GM23338 (cell line): ENCODE data around the gene KLHL5. TPM values are rescaled to one million over a fixed set of nuclear protein-coding genes. Genes with fewer than 3 reads are reported as not detected.
A peak's percentile ranks its signal among the peaks of the same experiment; 100 is the strongest.

Experiments used
- ATAC-seq: fragments of 200-7000 bp; cut with Tn5 transposase; 3 replicates; pipeline ENCODE4 v1.9.1; 2020
- DNase-seq: peaks from one replicate; pipeline ENCODE4 v3.0.0-alpha.2; 2015; ENCODE audit warnings: low spot score
- H2AFZ ChIP-seq: fragments of 200-600 bp; sonication (generic); 2 replicates; pipeline ENCODE4 v1.8.0; 2016; ENCODE audit warnings: antibody characterized with exemption, mild to moderate bottlenecking, moderate library complexity
- H3F3A ChIP-seq: fragments of 200-600 bp; sonication (generic); replicated peaks from 2 replicates; pipeline ENCODE4 v1.8.0; 2017; ENCODE audit warnings: antibody characterized with exemption, mixed run types, low read depth
- H3K27ac ChIP-seq: fragments of 200-600 bp; sonication (generic); 2 replicates; pipeline ENCODE4 v1.6.1; 2016; ENCODE audit warnings: low read depth
- H3K27me3 ChIP-seq: fragments of 200-600 bp; sonication (generic); 2 replicates; pipeline ENCODE4 v1.8.0; 2016; ENCODE audit warnings: mild to moderate bottlenecking, mixed run types, moderate library complexity; ENCODE audit not compliant: insufficient read depth
- H3K36me3 ChIP-seq: fragments of 200-600 bp; sonication (generic); 2 replicates; pipeline ENCODE4 v1.8.0; 2016; ENCODE audit warnings: mild to moderate bottlenecking; ENCODE audit not compliant: insufficient read depth
- H3K4me1 ChIP-seq: fragments of 200-600 bp; sonication (generic); 2 replicates; pipeline ENCODE4 v1.8.0; 2016; ENCODE audit warnings: mild to moderate bottlenecking, moderate library complexity; ENCODE audit not compliant: insufficient read depth
- H3K4me2 ChIP-seq: fragments of 200-600 bp; sonication (generic); 2 replicates; pipeline ENCODE4 v1.7.1; 2017; ENCODE audit warnings: mixed run types
- H3K4me3 ChIP-seq: fragments of 200-600 bp; sonication (generic); 2 replicates; pipeline ENCODE4 v1.6.1; 2016; ENCODE audit warnings: mixed run types
- H3K79me2 ChIP-seq: fragments of 200-600 bp; sonication (generic); replicated peaks from 2 replicates; pipeline ENCODE4 v1.8.0; 2017; ENCODE audit warnings: mild to moderate bottlenecking; ENCODE audit not compliant: insufficient read depth
- H3K9me2 ChIP-seq: fragments of 200-600 bp; sonication (generic); 2 replicates; pipeline ENCODE4 v1.8.0; 2017; ENCODE audit not compliant: insufficient read depth
- H4K20me1 ChIP-seq: fragments of 200-600 bp; sonication (generic); replicated peaks from 2 replicates; pipeline ENCODE4 v1.8.0; 2017; ENCODE audit warnings: mild to moderate bottlenecking; ENCODE audit not compliant: insufficient read depth
- H3K27ac Mint-ChIP-seq: 2 replicates; pipeline ENCODE4 v1.8.0; 2020; ENCODE audit warnings: inconsistent platforms, mild to moderate bottlenecking, moderate library complexity, mixed read lengths
- H3K27me3 Mint-ChIP-seq: 3 replicates; pipeline ENCODE4 v1.8.0; 2022; ENCODE audit warnings: low read depth, mild to moderate bottlenecking, moderate library complexity, mixed read lengths, inconsistent platforms; ENCODE audit not compliant: insufficient read depth, poor library complexity
- H3K36me3 Mint-ChIP-seq: 3 replicates; pipeline ENCODE4 v1.8.0; 2021; ENCODE audit warnings: low read depth, mild to moderate bottlenecking, inconsistent platforms, moderate library complexity, mixed read lengths
- H3K4me1 Mint-ChIP-seq: 3 replicates; pipeline ENCODE4 v1.8.0; 2020; ENCODE audit warnings: mild to moderate bottlenecking, inconsistent platforms, mixed read lengths
- H3K4me3 Mint-ChIP-seq: 3 replicates; pipeline ENCODE4 v1.8.0; 2021; ENCODE audit warnings: moderate library complexity, mild to moderate bottlenecking, inconsistent platforms, mixed read lengths
- H3K9me3 Mint-ChIP-seq: 3 replicates; pipeline ENCODE4 v1.8.0; 2020; ENCODE audit warnings: moderate library complexity, mild to moderate bottlenecking, inconsistent platforms, mixed read lengths
- CREB1 ChIP-seq: fragments of 250-450 bp; sonication (Bioruptor Pico); IDR thresholded peaks from 2 replicates; pipeline ENCODE4 v1.5.0; 2020; ENCODE audit warnings: low read depth, mild to moderate bottlenecking, moderate library complexity
- EZH2 ChIP-seq: fragments of 200-600 bp; sonication (generic); IDR thresholded peaks from one replicate; pipeline ENCODE4 v1.8.0; 2017; ENCODE audit warnings: antibody characterized with exemption, mild to moderate bottlenecking, low read depth; ENCODE audit not compliant: unreplicated experiment
- EZH2phosphoT487 ChIP-seq: fragments of 200-600 bp; sonication (generic); IDR thresholded peaks from one replicate; pipeline ENCODE4 v1.8.1; 2018; ENCODE audit warnings: antibody characterized with exemption; ENCODE audit not compliant: unreplicated experiment
- JUNB ChIP-seq: IDR thresholded peaks from one replicate; pipeline ENCODE4 v1.6.1; 2016; ENCODE audit warnings: antibody characterized with exemption; ENCODE audit not compliant: unreplicated experiment
- NANOG ChIP-seq: IDR thresholded peaks from 2 replicates; pipeline ENCODE4 v1.6.1; 2016; ENCODE audit warnings: antibody characterized with exemption, borderline replicate concordance
- POLR2AphosphoS5 ChIP-seq: IDR thresholded peaks from 2 replicates; pipeline ENCODE4 v1.6.1; 2016; ENCODE audit warnings: antibody characterized with exemption, low read depth
- STAT1 ChIP-seq: IDR thresholded peaks from one replicate; pipeline ENCODE4 v1.6.1; 2016; ENCODE audit warnings: antibody characterized with exemption; ENCODE audit not compliant: unreplicated experiment
- ZNF114 ChIP-seq: fragments of 250-450 bp; sonication (Bioruptor Pico); IDR thresholded peaks from 2 replicates; pipeline ENCODE4 v1.5.0; 2020; ENCODE audit warnings: mild to moderate bottlenecking, moderate library complexity
- ZNF331 ChIP-seq: fragments of 250-450 bp; sonication (Bioruptor Pico); IDR thresholded peaks from 2 replicates; pipeline ENCODE4 v1.5.0; 2020; ENCODE audit warnings: low read depth, mild to moderate bottlenecking, moderate library complexity
- polyA plus RNA-seq: library from polyadenylated mRNA; unstranded; fragments of >200 nt; fragmentation: Nextera tagmentation; extraction: Ambion mirVana; gene quantifications from 2 replicates; pipeline ENCODE4 v1.2.1, GENCODE V29; 2016
- total RNA-seq: library from RNA; depleted of rRNA; stranded (reverse); fragments of >200 nt; shearing (Covaris generic); gene quantifications from 2 replicates; pipeline ENCODE4 v1.2.3, GENCODE V29; 2014
- TF ChIP-seq, protein P1 (sequence below): fragments of 250-450 bp; sonication (Bioruptor Pico); IDR thresholded peaks from 2 replicates; pipeline ENCODE4 v1.5.0; 2020; ENCODE audit warnings: mild to moderate bottlenecking, moderate library complexity
- TF ChIP-seq, protein P2 (sequence below), 2 experiments: fragments of 200-600 bp in 1 of 2; sonication (generic) in 1 of 2; conservative IDR thresholded peaks; 2 replicates each; pipeline versions ENCODE4 v1.5.1 to v1.6.1; 2016 to 2017; ENCODE audit warnings: antibody characterized with exemption in 2 of 2, low read depth in 2 of 2, mild to moderate bottlenecking in 2 of 2, moderate library complexity in 1 of 2
- TF ChIP-seq, protein P3 (sequence below): IDR thresholded peaks from one replicate; pipeline ENCODE4 v1.6.1; 2018; ENCODE audit warnings: antibody characterized with exemption; ENCODE audit not compliant: unreplicated experiment
- TF ChIP-seq, protein P4 (sequence below): IDR thresholded peaks from 2 replicates; pipeline ENCODE4 v1.6.1; 2016; ENCODE audit warnings: antibody characterized with exemption

KLHL5 gene
- total and polyA plus RNA-seq, 2 experiments from 2014 or later, result 9.4 to 24.5 TPM

DNA sequence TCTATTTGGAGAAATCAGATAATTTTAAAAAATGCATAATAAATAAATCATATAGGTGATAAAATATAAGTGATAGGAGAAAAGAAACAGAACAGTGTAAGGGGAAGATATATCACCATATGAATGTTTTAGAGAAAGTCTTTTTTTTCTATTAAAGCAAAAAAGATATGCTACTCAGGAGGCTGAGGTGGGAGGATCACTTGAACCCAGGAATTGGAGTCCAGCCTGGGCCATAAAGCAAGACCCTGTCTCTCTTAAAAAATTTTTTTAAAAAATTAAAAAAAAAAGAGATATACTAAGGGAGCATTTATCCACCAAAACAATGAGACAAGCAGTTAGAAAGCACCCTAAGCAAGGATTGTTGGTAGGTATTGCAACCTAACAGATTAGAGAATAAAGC is 35.9 kb upstream of the KLHL5 start:
- H3K9me3 Mint-ChIP-seq, result no peaks in the 10 kb centered on the region
- H3K4me2 ChIP-seq, result no peak overlapping the region
- H3K27ac ChIP-seq, result no peak overlapping the region
- H3K27me3 ChIP-seq, result no peaks in the 10 kb centered on the region
- DNase-seq, result no peak
- H3K4me3 Mint-ChIP-seq, result no peak overlapping the region
- H3K4me1 Mint-ChIP-seq, result no peaks in the 10 kb centered on the region
- no peak overlapping the region for H3K4me3 ChIP-seq
- H3K36me3 ChIP-seq, result no peaks in the 10 kb centered on the region
- 0 out of 2 replicates have a peak, but pooled peaks cover 2% of the 10 kb centered on the region for H3K9me2 ChIP-seq
- H2AFZ ChIP-seq, result peak overlapping the region; percentile 47; the same call in 1 of the 2 replicates
- H3K4me1 ChIP-seq, result no peaks in the 10 kb centered on the region
- H3K79me2 ChIP-seq, result no peaks in the 10 kb centered on the region
- H3K27me3 Mint-ChIP-seq, result peaks cover 1% of the 10 kb centered on the region
- ATAC-seq, result no peak
- H3F3A ChIP-seq, result no peaks in the 10 kb centered on the region
- TF ChIP-seq NANOG (no peak), POLR2AphosphoS5 (no peak), STAT1 (no peak), CREB1 (CRISPR knock-in tag) (no peak), ZNF114 (CRISPR knock-in tag) (no peak), EZH2 (no peak), EZH2phosphoT487 (no peak), ZNF331 (CRISPR knock-in tag) (no peak), JUNB (no peak)
- TF ChIP-seq, protein P1, sequence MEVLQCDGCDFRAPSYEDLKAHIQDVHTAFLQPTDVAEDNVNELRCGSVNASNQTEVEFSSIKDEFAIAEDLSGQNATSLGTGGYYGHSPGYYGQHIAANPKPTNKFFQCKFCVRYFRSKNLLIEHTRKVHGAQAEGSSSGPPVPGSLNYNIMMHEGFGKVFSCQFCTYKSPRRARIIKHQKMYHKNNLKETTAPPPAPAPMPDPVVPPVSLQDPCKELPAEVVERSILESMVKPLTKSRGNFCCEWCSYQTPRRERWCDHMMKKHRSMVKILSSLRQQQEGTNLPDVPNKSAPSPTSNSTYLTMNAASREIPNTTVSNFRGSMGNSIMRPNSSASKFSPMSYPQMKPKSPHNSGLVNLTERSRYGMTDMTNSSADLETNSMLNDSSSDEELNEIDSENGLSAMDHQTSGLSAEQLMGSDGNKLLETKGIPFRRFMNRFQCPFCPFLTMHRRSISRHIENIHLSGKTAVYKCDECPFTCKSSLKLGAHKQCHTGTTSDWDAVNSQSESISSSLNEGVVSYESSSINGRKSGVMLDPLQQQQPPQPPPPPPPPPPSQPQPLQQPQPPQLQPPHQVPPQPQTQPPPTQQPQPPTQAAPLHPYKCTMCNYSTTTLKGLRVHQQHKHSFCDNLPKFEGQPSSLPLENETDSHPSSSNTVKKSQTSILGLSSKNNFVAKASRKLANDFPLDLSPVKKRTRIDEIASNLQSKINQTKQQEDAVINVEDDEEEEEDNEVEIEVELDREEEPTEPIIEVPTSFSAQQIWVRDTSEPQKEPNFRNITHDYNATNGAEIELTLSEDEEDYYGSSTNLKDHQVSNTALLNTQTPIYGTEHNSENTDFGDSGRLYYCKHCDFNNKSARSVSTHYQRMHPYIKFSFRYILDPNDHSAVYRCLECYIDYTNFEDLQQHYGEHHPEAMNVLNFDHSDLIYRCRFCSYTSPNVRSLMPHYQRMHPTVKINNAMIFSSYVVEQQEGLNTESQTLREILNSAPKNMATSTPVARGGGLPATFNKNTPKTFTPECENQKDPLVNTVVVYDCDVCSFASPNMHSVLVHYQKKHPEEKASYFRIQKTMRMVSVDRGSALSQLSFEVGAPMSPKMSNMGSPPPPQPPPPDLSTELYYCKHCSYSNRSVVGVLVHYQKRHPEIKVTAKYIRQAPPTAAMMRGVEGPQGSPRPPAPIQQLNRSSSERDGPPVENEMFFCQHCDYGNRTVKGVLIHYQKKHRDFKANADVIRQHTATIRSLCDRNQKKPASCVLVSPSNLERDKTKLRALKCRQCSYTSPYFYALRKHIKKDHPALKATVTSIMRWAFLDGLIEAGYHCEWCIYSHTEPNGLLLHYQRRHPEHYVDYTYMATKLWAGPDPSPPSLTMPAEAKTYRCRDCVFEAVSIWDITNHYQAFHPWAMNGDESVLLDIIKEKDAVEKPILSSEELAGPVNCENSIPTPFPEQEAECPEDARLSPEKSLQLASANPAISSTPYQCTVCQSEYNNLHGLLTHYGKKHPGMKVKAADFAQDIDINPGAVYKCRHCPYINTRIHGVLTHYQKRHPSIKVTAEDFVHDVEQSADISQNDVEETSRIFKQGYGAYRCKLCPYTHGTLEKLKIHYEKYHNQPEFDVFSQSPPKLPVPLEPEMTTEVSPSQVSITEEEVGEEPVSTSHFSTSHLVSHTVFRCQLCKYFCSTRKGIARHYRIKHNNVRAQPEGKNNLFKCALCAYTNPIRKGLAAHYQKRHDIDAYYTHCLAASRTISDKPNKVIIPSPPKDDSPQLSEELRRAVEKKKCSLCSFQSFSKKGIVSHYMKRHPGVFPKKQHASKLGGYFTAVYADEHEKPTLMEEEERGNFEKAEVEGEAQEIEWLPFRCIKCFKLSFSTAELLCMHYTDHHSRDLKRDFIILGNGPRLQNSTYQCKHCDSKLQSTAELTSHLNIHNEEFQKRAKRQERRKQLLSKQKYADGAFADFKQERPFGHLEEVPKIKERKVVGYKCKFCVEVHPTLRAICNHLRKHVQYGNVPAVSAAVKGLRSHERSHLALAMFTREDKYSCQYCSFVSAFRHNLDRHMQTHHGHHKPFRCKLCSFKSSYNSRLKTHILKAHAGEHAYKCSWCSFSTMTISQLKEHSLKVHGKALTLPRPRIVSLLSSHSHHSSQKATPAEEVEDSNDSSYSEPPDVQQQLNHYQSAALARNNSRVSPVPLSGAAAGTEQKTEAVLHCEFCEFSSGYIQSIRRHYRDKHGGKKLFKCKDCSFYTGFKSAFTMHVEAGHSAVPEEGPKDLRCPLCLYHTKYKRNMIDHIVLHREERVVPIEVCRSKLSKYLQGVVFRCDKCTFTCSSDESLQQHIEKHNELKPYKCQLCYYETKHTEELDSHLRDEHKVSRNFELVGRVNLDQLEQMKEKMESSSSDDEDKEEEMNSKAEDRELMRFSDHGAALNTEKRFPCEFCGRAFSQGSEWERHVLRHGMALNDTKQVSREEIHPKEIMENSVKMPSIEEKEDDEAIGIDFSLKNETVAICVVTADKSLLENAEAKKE (CRISPR knock-in tag), result no peak
- TF ChIP-seq, protein P2, sequence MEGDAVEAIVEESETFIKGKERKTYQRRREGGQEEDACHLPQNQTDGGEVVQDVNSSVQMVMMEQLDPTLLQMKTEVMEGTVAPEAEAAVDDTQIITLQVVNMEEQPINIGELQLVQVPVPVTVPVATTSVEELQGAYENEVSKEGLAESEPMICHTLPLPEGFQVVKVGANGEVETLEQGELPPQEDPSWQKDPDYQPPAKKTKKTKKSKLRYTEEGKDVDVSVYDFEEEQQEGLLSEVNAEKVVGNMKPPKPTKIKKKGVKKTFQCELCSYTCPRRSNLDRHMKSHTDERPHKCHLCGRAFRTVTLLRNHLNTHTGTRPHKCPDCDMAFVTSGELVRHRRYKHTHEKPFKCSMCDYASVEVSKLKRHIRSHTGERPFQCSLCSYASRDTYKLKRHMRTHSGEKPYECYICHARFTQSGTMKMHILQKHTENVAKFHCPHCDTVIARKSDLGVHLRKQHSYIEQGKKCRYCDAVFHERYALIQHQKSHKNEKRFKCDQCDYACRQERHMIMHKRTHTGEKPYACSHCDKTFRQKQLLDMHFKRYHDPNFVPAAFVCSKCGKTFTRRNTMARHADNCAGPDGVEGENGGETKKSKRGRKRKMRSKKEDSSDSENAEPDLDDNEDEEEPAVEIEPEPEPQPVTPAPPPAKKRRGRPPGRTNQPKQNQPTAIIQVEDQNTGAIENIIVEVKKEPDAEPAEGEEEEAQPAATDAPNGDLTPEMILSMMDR (conservative IDR thresholded peaks at IDR 0.05; ENCODE audit: low read depth in 2 of 2), result no peak
- TF ChIP-seq, protein P3, sequence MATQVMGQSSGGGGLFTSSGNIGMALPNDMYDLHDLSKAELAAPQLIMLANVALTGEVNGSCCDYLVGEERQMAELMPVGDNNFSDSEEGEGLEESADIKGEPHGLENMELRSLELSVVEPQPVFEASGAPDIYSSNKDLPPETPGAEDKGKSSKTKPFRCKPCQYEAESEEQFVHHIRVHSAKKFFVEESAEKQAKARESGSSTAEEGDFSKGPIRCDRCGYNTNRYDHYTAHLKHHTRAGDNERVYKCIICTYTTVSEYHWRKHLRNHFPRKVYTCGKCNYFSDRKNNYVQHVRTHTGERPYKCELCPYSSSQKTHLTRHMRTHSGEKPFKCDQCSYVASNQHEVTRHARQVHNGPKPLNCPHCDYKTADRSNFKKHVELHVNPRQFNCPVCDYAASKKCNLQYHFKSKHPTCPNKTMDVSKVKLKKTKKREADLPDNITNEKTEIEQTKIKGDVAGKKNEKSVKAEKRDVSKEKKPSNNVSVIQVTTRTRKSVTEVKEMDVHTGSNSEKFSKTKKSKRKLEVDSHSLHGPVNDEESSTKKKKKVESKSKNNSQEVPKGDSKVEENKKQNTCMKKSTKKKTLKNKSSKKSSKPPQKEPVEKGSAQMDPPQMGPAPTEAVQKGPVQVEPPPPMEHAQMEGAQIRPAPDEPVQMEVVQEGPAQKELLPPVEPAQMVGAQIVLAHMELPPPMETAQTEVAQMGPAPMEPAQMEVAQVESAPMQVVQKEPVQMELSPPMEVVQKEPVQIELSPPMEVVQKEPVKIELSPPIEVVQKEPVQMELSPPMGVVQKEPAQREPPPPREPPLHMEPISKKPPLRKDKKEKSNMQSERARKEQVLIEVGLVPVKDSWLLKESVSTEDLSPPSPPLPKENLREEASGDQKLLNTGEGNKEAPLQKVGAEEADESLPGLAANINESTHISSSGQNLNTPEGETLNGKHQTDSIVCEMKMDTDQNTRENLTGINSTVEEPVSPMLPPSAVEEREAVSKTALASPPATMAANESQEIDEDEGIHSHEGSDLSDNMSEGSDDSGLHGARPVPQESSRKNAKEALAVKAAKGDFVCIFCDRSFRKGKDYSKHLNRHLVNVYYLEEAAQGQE, result no peak
- TF ChIP-seq, protein P4, sequence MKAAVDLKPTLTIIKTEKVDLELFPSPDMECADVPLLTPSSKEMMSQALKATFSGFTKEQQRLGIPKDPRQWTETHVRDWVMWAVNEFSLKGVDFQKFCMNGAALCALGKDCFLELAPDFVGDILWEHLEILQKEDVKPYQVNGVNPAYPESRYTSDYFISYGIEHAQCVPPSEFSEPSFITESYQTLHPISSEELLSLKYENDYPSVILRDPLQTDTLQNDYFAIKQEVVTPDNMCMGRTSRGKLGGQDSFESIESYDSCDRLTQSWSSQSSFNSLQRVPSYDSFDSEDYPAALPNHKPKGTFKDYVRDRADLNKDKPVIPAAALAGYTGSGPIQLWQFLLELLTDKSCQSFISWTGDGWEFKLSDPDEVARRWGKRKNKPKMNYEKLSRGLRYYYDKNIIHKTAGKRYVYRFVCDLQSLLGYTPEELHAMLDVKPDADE, result no peak
- no peak overlapping the region for H3K27ac Mint-ChIP-seq
- H3K36me3 Mint-ChIP-seq, result no peaks in the 10 kb centered on the region
- no peaks in the 10 kb centered on the region for H4K20me1 ChIP-seq
